ENCODE results near the gene NRG3. TPM values are rescaled to one million over a fixed set of nuclear protein-coding genes. Genes with fewer than 3 reads are reported as not detected.

NRG3 gene
- total RNA-seq, 1 donor from 2014 or later = 0.74 TPM

DNA sequence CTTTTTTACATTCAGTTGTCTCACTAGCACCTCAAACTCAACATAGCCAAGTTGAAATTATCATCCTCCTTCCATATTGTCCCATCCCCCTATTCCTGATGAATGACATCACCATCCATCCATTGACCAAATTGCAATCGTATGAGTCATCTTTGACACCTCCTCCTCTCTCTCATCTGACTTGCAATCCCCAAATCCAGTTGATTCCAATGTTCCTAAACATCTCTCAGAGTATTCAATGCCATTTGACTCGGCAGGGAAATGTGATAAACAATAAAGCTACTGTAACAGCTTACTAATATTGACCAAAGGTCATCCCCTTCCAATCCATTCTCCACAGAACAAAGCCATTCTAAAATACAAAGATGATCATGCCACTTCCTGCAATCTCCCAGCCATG, 1047.8 kb downstream of the NRG3 start:
- H3K4me3 Mint-ChIP-seq = no peak overlapping the region
- H3K4me1 Mint-ChIP-seq = no peaks in the 10 kb centered on the region
- H3K27ac Mint-ChIP-seq = no peak overlapping the region
- H3K27me3 Mint-ChIP-seq (ENCODE audit: low read depth) = no peaks in the 10 kb centered on the region
- H3K9me3 Mint-ChIP-seq = peaks cover 23% of the 10 kb centered on the region
- H3K36me3 Mint-ChIP-seq = peaks cover 4% of the 10 kb centered on the region
- DNase-seq (ENCODE audit: low spot score in 2 of 2, unreplicated experiment in 2 of 2) = no peak
- TF ChIP-seq, protein P1, sequence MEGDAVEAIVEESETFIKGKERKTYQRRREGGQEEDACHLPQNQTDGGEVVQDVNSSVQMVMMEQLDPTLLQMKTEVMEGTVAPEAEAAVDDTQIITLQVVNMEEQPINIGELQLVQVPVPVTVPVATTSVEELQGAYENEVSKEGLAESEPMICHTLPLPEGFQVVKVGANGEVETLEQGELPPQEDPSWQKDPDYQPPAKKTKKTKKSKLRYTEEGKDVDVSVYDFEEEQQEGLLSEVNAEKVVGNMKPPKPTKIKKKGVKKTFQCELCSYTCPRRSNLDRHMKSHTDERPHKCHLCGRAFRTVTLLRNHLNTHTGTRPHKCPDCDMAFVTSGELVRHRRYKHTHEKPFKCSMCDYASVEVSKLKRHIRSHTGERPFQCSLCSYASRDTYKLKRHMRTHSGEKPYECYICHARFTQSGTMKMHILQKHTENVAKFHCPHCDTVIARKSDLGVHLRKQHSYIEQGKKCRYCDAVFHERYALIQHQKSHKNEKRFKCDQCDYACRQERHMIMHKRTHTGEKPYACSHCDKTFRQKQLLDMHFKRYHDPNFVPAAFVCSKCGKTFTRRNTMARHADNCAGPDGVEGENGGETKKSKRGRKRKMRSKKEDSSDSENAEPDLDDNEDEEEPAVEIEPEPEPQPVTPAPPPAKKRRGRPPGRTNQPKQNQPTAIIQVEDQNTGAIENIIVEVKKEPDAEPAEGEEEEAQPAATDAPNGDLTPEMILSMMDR (IDR thresholded peaks at IDR 0.05; ENCODE audit: unreplicated experiment) = no peak

DNA sequence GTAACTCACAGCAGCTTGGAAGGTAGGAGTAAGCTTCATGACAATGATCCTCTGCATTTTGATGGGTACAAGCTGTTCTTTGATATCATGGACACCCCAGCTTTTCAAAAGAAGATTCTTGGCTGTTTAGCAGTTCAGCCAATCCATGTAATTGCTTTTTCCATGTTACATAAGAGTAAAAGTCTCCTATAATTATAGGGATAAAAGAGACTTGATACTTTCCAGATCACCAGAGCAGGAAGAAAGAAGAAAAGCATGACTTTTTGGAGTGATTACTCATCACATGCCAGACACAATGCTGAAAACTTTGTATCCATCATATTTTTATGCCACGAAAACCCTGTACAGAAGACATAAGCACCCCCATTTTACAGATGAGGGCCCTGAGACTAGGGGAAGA, 1049.7 kb downstream of the NRG3 start:
- no peak overlapping the region for H3K27ac Mint-ChIP-seq
- TF ChIP-seq, protein P1 (IDR thresholded peaks at IDR 0.05; ENCODE audit: unreplicated experiment) = no peak
- no peaks in the 10 kb centered on the region for H3K27me3 Mint-ChIP-seq (ENCODE audit: low read depth)
- H3K4me1 Mint-ChIP-seq = no peaks in the 10 kb centered on the region
- no peak for DNase-seq (ENCODE audit: low spot score in 2 of 2, unreplicated experiment in 2 of 2)
- peaks cover 19% of the 10 kb centered on the region for H3K9me3 Mint-ChIP-seq
- peaks cover under 1% of the 10 kb centered on the region for H3K36me3 Mint-ChIP-seq
- no peak overlapping the region for H3K4me3 Mint-ChIP-seq

DNA sequence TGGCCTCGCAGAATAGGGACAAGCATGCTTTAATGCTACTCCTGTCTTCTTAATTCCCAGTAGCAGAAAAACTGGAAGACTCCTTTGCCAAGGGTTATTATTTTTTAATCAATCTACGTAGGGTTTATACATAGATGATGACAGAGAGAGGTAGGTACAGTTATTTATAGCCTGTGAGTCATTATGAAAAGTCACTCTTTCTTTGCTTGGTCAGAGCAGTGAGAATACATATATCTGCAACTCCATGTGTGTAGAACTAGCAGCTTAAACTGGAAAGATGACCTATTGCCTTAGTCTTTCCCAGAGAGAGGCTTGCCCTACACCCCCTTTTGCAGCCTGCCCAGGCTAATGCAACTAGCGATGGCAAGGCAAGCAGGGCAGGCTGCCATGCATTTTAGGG, 1050.6 kb downstream of the NRG3 start:
- TF ChIP-seq, protein P1 (IDR thresholded peaks at IDR 0.05; ENCODE audit: unreplicated experiment) = no peak
- Mint-ChIP-seq H3K9me3 (peaks cover 10% of the 10 kb centered on the region), H3K4me1 (no peaks in the 10 kb centered on the region), H3K27ac (no peak overlapping the region), H3K4me3 (no peak overlapping the region), H3K36me3 (no peaks in the 10 kb centered on the region), H3K27me3 (ENCODE audit: low read depth) (no peaks in the 10 kb centered on the region)
- DNase-seq (ENCODE audit: low spot score in 2 of 2, unreplicated experiment in 2 of 2) = no peak

DNA sequence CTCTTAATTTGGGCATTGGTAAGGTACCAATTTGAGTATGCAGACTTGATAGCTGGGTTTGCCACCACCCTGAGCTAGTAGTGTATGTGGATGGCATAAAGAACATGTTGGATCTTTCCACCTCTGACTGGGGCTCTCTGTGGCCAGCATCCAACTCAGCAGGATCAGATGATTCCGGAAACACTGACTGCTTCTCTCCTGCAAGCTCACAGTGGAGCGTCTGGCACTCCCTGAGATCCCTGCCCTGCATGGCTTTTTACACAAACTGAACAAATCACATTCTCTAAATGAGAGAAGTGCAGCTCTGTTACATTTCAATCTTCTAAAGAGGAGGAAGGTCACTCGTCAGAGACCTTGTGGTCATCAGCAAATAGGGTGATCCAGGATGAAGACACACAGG, 1057.5 kb downstream of the NRG3 start:
- no peak overlapping the region for H3K27ac Mint-ChIP-seq
- no peaks in the 10 kb centered on the region for H3K36me3 Mint-ChIP-seq
- peaks cover 2% of the 10 kb centered on the region for H3K27me3 Mint-ChIP-seq (ENCODE audit: low read depth)
- H3K9me3 Mint-ChIP-seq = no peaks in the 10 kb centered on the region
- no peak for DNase-seq (ENCODE audit: low spot score in 2 of 2, unreplicated experiment in 2 of 2)
- TF ChIP-seq, protein P1 (IDR thresholded peaks at IDR 0.05; ENCODE audit: unreplicated experiment) = no peak
- no peak overlapping the region for H3K4me3 Mint-ChIP-seq
- no peaks in the 10 kb centered on the region for H3K4me1 Mint-ChIP-seq

DNA sequence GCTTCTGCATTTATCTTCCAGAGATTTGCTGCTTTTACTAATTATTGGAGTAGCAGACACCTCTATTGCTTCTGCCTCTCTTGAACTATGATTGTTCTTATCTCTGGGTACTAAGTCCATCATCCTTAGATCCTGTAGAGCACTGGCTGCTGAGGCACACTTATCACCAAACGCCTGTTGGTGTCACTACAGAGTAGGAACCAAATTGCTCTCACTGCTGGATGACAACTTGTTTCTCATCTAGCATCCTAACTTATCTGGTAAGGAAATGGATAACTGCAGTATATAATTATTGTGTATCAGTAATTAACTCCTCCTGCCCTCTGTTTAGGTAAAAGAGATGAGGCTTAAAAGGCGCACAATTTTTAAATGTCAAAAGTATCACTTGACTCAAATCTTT, 1059.4 kb downstream of the NRG3 start:
- Mint-ChIP-seq H3K9me3 (no peaks in the 10 kb centered on the region), H3K27me3 (ENCODE audit: low read depth) (peaks cover 2% of the 10 kb centered on the region), H3K36me3 (no peaks in the 10 kb centered on the region), H3K27ac (no peak overlapping the region), H3K4me3 (no peak overlapping the region), H3K4me1 (no peaks in the 10 kb centered on the region)
- TF ChIP-seq, protein P1 (IDR thresholded peaks at IDR 0.05; ENCODE audit: unreplicated experiment) = no peak
- DNase-seq (ENCODE audit: low spot score in 2 of 2, unreplicated experiment in 2 of 2) = no peak

DNA sequence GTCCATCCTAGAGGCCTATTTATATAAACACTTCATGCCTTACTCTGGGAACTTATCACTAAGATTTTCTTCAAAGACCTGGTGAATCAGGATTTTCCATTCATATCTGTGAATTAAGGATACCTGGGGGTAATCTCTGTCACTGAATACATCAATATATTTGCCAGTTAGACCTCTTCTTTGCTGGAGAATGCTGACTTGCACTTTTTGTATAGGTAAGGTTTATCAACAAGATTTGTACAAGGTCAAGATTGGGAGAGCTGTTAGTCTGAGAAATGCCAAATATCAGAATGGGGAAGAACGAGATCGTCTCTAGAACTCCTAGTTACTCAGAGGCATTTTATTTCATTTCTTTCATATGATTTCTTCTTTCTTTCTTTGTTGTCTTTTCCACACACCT, 1060.0 kb downstream of the NRG3 start:
- Mint-ChIP-seq H3K36me3 (no peaks in the 10 kb centered on the region), H3K27ac (no peak overlapping the region), H3K27me3 (ENCODE audit: low read depth) (peaks cover 2% of the 10 kb centered on the region), H3K4me3 (no peak overlapping the region), H3K9me3 (no peaks in the 10 kb centered on the region), H3K4me1 (no peaks in the 10 kb centered on the region)
- TF ChIP-seq, protein P1 (IDR thresholded peaks at IDR 0.05; ENCODE audit: unreplicated experiment) = no peak
- DNase-seq (ENCODE audit: low spot score in 2 of 2, unreplicated experiment in 2 of 2) = no peak

All from mesothelial cell of epicardium (in vitro differentiated cells).